Measurements from ENCODE around the gene ZSWIM8.

GRCh38 chr10:73763343-73763742 is 22.1 kb upstream of the ZSWIM8 start:
- no peak for TF ChIP-seq CTCF (conservative IDR thresholded peaks at IDR 0.05; ENCODE audit: low read depth in 2 of 2)
- TF ChIP-seq CREB1 (CRISPR knock-in tag; IDR thresholded peaks at IDR 0.05; ENCODE audit: low read depth), result no peak
- no peak for TF ChIP-seq POLR2AphosphoS5 (IDR thresholded peaks at IDR 0.05; ENCODE audit: low read depth)
- no peak for TF ChIP-seq REST (IDR thresholded peaks at IDR 0.05; ENCODE audit: unreplicated experiment)
- no peak for TF ChIP-seq EZH2phosphoT487 (IDR thresholded peaks at IDR 0.05; ENCODE audit: unreplicated experiment)
- TF ChIP-seq JUNB (IDR thresholded peaks at IDR 0.05; ENCODE audit: unreplicated experiment), result no peak
- TF ChIP-seq EZH2 (IDR thresholded peaks at IDR 0.05; ENCODE audit: low read depth, unreplicated experiment), result no peak

Measured in GM23338 (cell line).